ENCODE results near the gene RALB.

Gene RALB

DNA sequence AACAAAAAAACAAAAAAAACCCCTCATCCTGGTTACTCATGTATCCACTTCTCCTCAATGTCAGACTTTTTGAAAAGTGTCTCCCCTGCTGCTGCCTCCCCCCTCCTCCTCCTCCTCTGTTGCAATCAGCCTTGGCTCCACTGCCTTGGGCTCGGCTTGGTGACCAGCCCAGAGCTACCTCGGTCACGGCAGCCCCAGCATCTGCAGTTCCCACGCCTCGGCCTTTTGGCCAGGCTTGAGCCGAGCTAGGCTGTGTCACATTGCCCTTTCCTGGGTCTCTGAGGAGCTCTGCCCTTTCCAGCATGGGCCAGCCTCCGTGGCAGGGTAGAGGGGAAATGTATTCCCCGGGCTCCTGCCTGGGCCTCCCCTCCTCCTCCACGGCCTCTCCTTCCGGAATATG lies 70.6 kb downstream of the RALB start:
- no peaks in the 10 kb centered on the region for H3K36me3 ChIP-seq (ENCODE audit: insufficient read depth, low read length)
- H3K4me1 ChIP-seq (ENCODE audit: control insufficient read depth, insufficient read depth, low read length, unreplicated experiment): no peaks in the 10 kb centered on the region
- H3K79me2 ChIP-seq (ENCODE audit: control insufficient read depth, insufficient read depth, low read length, unreplicated experiment): no peaks in the 10 kb centered on the region
- H3K4me3 ChIP-seq (ENCODE audit: low read depth, low read length): no peak overlapping the region
- peaks cover 4% of the 10 kb centered on the region; the same call in 1 of the 2 replicates for H3K27me3 ChIP-seq (ENCODE audit: insufficient read depth, low read length)
- no peak overlapping the region for H2AFZ ChIP-seq (ENCODE audit: low read length, unreplicated experiment)
- H3K27ac ChIP-seq (ENCODE audit: low read depth, low read length): no peak overlapping the region

DNA sequence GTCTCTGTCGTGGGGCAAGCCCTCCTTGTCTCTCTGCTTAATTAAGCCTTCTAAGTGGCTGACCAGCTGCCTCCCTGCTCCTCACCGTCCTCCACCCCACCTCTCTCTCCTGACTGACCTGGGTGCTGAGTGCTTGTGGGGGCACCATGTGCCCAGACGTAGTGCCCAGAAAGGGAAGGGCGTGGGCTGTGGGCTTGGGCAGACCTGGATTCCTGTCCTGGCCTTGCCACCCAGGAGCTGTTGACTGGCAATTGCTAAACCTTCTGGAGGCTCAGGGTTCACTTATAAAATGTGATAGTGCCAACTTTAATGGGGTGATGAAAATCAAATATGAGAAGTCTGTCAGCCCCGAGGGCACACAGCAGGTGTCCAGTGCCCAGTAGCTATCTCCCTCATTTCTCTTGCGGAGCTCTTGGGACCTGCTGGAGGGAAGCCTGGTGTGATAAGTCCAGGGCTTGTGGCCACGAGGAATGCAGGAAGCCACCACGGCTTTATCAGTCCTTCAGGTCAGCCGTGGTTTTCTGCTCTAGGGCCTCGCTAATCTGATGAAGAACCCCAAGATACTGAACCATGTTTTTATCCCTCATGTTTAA lies 71.3 kb downstream of the RALB start:
- no peak overlapping the region for H2AFZ ChIP-seq (ENCODE audit: low read length, unreplicated experiment)
- H3K27ac ChIP-seq (ENCODE audit: low read depth, low read length): no peak overlapping the region
- no peaks in the 10 kb centered on the region for H3K79me2 ChIP-seq (ENCODE audit: control insufficient read depth, insufficient read depth, low read length, unreplicated experiment)
- no peaks in the 10 kb centered on the region for H3K4me1 ChIP-seq (ENCODE audit: control insufficient read depth, insufficient read depth, low read length, unreplicated experiment)
- no peak overlapping the region for H3K4me3 ChIP-seq (ENCODE audit: low read depth, low read length)
- H3K36me3 ChIP-seq (ENCODE audit: insufficient read depth, low read length): no peaks in the 10 kb centered on the region
- H3K27me3 ChIP-seq (ENCODE audit: insufficient read depth, low read length): peaks cover 10% of the 10 kb centered on the region; the same call in 1 of the 2 replicates

DNA sequence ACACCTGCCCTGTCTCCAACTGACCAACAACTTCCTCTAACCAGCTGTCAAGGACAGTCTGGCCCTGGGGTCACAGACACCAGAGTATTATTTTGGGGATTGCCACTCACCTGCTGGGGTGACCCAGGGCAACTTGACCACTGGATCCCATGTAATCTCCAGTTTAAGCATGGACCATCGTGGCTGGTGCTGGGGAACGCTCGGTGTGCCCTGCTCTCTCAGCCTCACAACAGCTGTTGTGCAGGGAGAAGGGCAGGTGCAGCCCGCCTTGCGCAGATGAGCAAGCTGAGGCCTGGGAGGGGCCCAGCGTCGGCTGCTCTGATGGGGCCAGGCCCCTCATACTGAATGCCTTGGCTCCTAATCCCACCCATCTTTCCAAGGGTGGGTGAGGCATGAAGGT lies 72.3 kb downstream of the RALB start:
- Histone ChIP-seq H3K36me3 (ENCODE audit: insufficient read depth, low read length) (no peaks in the 10 kb centered on the region), H2AFZ (ENCODE audit: low read length, unreplicated experiment) (no peak overlapping the region), H3K27ac (ENCODE audit: low read depth, low read length) (no peak overlapping the region), H3K4me1 (ENCODE audit: control insufficient read depth, insufficient read depth, low read length, unreplicated experiment) (no peaks in the 10 kb centered on the region), H3K79me2 (ENCODE audit: control insufficient read depth, insufficient read depth, low read length, unreplicated experiment) (no peaks in the 10 kb centered on the region), H3K4me3 (ENCODE audit: low read depth, low read length) (no peak overlapping the region), H3K27me3 (ENCODE audit: insufficient read depth, low read length) (peaks cover 18% of the 10 kb centered on the region)

DNA sequence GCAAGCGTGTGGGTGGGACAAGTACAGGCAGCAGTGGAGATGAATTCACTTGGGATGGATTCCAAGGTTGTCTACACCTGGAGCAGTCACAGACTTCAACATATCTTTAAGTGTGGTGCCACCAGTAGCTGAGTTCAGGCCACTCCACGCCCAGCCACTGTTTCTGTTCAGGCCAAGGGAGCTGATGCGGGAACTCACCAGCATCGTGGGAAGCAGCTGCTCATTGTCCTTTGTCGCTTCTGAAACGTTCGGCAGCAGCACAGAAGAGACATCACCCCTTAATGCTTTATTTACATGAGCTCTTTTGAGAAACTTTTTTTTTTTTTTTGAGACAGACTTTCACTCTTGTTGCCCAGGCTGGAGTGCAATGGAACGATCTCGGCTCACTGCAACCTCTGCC lies 73.4 kb downstream of the RALB start:
- H3K27ac ChIP-seq (ENCODE audit: low read depth, low read length): no peak overlapping the region
- no peaks in the 10 kb centered on the region for H3K36me3 ChIP-seq (ENCODE audit: insufficient read depth, low read length)
- H3K79me2 ChIP-seq (ENCODE audit: control insufficient read depth, insufficient read depth, low read length, unreplicated experiment): no peaks in the 10 kb centered on the region
- H3K27me3 ChIP-seq (ENCODE audit: insufficient read depth, low read length): peaks cover 28% of the 10 kb centered on the region
- no peak overlapping the region for H2AFZ ChIP-seq (ENCODE audit: low read length, unreplicated experiment)
- H3K4me1 ChIP-seq (ENCODE audit: control insufficient read depth, insufficient read depth, low read length, unreplicated experiment): no peaks in the 10 kb centered on the region
- H3K4me3 ChIP-seq (ENCODE audit: low read depth, low read length): no peak overlapping the region

DNA sequence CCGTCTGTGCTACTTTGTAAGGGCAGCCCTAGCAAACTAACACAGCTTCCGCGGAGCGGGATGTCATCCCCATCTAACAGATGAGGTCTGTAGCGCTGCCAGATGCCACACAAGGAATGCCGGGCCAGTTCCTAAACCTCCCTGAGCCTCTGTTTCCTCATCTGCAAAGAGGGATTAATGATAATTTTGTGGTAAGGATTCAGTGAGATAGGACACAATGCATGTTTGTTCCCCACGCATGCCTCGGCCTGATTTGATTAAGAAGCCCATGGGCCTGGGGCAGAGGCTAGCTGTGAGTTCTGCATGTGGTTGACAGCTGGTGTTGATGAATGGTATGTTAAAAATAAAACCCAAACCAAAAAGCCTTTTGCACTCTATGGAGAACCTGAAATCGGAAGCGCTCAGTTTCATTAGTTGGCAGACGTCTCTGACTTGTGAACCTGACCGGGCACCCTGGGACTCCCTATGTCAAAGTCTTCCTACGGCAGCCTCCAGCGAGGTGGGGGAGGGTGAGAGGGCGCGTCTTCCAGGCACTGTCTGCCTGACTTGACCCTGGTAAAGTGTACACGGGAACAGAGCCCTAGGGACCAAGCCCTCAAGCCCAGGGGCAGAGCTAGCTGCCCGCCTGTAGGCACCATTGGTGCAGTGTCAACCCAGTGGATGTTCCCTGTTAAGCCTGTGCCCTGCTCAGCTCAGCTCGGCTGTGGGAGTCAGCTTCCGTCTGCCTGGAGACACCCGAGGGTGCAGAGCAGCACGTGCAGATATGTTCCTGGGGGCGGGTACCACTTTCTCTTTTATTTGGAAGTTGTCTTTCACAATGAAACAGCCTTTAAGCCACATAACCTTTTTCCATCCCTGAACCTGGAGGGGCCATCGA lies 78.5 kb downstream of the RALB start:
- Histone ChIP-seq H3K36me3 (ENCODE audit: insufficient read depth, low read length) (no peaks in the 10 kb centered on the region), H3K79me2 (ENCODE audit: control insufficient read depth, insufficient read depth, low read length, unreplicated experiment) (no peaks in the 10 kb centered on the region), H3K27ac (ENCODE audit: low read depth, low read length) (no peak overlapping the region), H3K4me3 (ENCODE audit: low read depth, low read length) (no peak overlapping the region), H2AFZ (ENCODE audit: low read length, unreplicated experiment) (no peak overlapping the region), H3K27me3 (ENCODE audit: insufficient read depth, low read length) (peaks cover 51% of the 10 kb centered on the region), H3K4me1 (ENCODE audit: control insufficient read depth, insufficient read depth, low read length, unreplicated experiment) (no peaks in the 10 kb centered on the region)

DNA sequence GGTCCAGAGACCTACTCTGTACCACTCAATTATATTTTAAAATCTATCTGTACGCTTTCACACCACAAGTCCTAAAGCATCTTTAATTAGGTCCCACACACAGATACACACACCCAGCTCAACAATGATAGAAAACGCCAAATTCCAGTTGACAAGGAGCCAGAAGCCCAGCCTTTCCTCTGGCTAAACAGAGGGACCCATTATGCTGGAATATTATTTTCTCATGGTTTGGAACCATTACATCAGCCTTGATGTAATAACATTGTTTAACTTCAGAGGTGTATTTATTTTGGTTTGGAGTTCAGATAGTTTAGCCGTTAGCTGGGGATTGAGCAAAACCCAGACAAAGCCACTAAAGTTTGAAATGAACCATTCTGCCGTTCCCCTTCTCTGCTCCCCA lies 79.3 kb downstream of the RALB start:
- no peaks in the 10 kb centered on the region for H3K36me3 ChIP-seq (ENCODE audit: insufficient read depth, low read length)
- peaks cover 53% of the 10 kb centered on the region for H3K27me3 ChIP-seq (ENCODE audit: insufficient read depth, low read length)
- H3K4me3 ChIP-seq (ENCODE audit: low read depth, low read length): no peak overlapping the region
- H2AFZ ChIP-seq (ENCODE audit: low read length, unreplicated experiment): no peak overlapping the region
- H3K27ac ChIP-seq (ENCODE audit: low read depth, low read length): no peak overlapping the region
- H3K79me2 ChIP-seq (ENCODE audit: control insufficient read depth, insufficient read depth, low read length, unreplicated experiment): no peaks in the 10 kb centered on the region
- H3K4me1 ChIP-seq (ENCODE audit: control insufficient read depth, insufficient read depth, low read length, unreplicated experiment): no peaks in the 10 kb centered on the region

DNA sequence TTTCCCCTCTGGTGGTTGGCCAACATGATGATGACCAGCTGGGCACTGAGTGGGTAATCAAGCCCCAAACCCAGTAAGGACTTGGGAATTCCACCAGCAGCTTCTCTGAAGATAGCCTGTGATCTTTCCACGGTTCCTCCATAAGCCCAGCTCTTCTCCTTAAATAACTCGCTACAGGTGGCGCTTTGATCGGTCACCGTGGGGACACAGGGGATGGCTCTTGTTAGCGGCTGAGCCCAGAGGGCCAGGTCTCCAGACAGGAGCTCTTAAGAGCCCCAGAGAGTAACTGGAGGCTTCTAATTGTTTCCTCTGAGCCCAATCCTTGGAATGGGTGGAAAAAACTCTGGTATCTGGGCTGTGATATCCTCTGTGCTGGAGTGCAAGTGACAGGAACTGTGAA lies 79.7 kb downstream of the RALB start:
- no peaks in the 10 kb centered on the region for H3K36me3 ChIP-seq (ENCODE audit: insufficient read depth, low read length)
- peaks cover 54% of the 10 kb centered on the region for H3K27me3 ChIP-seq (ENCODE audit: insufficient read depth, low read length)
- no peaks in the 10 kb centered on the region for H3K79me2 ChIP-seq (ENCODE audit: control insufficient read depth, insufficient read depth, low read length, unreplicated experiment)
- H2AFZ ChIP-seq (ENCODE audit: low read length, unreplicated experiment): no peak overlapping the region
- H3K4me1 ChIP-seq (ENCODE audit: control insufficient read depth, insufficient read depth, low read length, unreplicated experiment): no peaks in the 10 kb centered on the region
- no peak overlapping the region for H3K27ac ChIP-seq (ENCODE audit: low read depth, low read length)
- no peak overlapping the region for H3K4me3 ChIP-seq (ENCODE audit: low read depth, low read length)

DNA sequence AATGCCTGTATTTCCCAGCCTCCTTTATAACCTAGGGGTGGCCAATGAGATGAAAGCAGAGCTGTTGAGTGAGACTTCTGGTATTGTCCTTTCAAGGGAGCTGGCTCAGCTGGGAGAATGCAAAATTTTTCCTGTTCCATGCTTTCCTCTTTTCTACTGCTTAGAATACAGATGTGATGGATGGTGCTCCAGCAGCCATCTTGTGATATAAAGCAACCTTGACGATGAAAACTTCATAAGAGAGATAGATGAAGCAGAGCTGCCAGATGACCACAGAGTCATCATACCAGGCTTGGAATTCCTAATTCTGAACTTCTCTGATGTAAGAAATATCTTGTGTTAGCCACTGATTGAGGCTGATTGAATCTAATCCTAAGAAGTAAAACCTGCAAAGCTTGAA lies 81.4 kb downstream of the RALB start:
- Histone ChIP-seq H3K79me2 (ENCODE audit: control insufficient read depth, insufficient read depth, low read length, unreplicated experiment) (no peaks in the 10 kb centered on the region), H3K27ac (ENCODE audit: low read depth, low read length) (no peak overlapping the region), H3K27me3 (ENCODE audit: insufficient read depth, low read length) (peaks cover 44% of the 10 kb centered on the region), H3K36me3 (ENCODE audit: insufficient read depth, low read length) (no peaks in the 10 kb centered on the region), H3K4me3 (ENCODE audit: low read depth, low read length) (no peak overlapping the region), H2AFZ (ENCODE audit: low read length, unreplicated experiment) (no peak overlapping the region), H3K4me1 (ENCODE audit: control insufficient read depth, insufficient read depth, low read length, unreplicated experiment) (no peaks in the 10 kb centered on the region)

DNA sequence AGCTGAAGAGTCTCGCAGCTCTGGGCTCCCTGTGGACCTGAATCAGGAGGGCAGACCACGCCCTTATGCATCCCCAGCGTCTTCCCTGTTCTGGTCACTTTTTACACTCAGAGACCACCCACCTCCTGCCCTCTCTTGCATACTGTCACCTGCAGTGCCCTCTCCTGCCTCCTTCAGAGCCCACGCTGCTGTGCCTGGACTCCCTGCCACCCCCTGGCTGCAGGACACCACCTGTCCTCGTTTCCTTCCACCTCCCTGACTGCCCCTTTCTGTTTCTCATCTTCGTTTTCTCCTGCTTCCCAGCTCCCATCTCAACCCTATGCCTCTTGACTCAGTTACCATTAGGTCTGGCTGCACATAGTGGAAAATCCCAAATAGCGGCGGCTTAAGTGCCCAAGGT lies 84.1 kb downstream of the RALB start:
- H3K79me2 ChIP-seq (ENCODE audit: control insufficient read depth, insufficient read depth, low read length, unreplicated experiment): no peaks in the 10 kb centered on the region
- no peak overlapping the region for H2AFZ ChIP-seq (ENCODE audit: low read length, unreplicated experiment)
- H3K27ac ChIP-seq (ENCODE audit: low read depth, low read length): no peak overlapping the region
- H3K27me3 ChIP-seq (ENCODE audit: insufficient read depth, low read length): peaks cover 28% of the 10 kb centered on the region
- H3K4me1 ChIP-seq (ENCODE audit: control insufficient read depth, insufficient read depth, low read length, unreplicated experiment): no peaks in the 10 kb centered on the region
- no peaks in the 10 kb centered on the region for H3K36me3 ChIP-seq (ENCODE audit: insufficient read depth, low read length)
- no peak overlapping the region for H3K4me3 ChIP-seq (ENCODE audit: low read depth, low read length)

DNA sequence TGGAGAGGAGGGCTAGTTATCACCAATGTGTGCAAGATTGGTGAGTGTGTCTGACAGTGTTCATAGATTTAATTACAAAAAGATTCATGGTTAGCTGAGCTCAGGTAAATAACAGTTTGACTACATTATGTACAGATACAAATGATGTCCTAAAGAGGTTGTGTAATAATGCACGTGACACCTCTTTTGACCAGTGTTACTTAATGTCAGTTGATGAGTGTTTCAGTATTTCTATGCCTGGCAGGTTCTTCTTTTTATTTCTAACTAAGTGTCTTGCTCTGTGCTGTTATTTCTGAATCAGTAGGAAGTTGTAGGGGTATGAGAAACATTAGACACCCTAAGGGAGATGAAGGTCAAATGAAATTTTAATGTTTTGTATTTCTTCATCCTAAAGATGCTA lies 85.4 kb downstream of the RALB start:
- no peak overlapping the region for H2AFZ ChIP-seq (ENCODE audit: low read length, unreplicated experiment)
- H3K79me2 ChIP-seq (ENCODE audit: control insufficient read depth, insufficient read depth, low read length, unreplicated experiment): no peaks in the 10 kb centered on the region
- no peak overlapping the region for H3K4me3 ChIP-seq (ENCODE audit: low read depth, low read length)
- H3K36me3 ChIP-seq (ENCODE audit: insufficient read depth, low read length): no peaks in the 10 kb centered on the region
- H3K27ac ChIP-seq (ENCODE audit: low read depth, low read length): no peak overlapping the region
- H3K4me1 ChIP-seq (ENCODE audit: control insufficient read depth, insufficient read depth, low read length, unreplicated experiment): no peaks in the 10 kb centered on the region
- H3K27me3 ChIP-seq (ENCODE audit: insufficient read depth, low read length): peaks cover 34% of the 10 kb centered on the region

DNA sequence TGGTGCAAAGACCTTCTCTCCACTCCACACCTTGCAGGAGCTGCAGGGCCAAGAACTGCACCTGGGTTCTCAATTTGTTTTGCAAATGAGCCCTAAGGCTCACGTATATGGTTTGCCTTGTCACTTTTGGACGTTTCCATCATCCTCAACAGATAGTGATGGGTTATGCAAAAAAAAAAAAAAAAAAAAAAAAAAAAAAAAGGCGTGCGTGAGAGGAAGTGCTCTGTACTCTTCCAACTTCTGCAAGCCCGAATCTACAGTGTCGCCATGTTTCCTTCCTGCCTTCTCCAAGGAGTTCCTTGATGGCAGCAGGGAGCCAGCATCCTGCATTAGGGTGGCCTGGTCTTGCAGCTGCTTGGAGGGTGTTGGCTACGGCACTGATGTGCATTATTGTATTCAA lies 89.3 kb downstream of the RALB start:
- Histone ChIP-seq H3K4me1 (ENCODE audit: control insufficient read depth, insufficient read depth, low read length, unreplicated experiment) (no peaks in the 10 kb centered on the region), H2AFZ (ENCODE audit: low read length, unreplicated experiment) (no peak overlapping the region), H3K36me3 (ENCODE audit: insufficient read depth, low read length) (no peaks in the 10 kb centered on the region), H3K79me2 (ENCODE audit: control insufficient read depth, insufficient read depth, low read length, unreplicated experiment) (no peaks in the 10 kb centered on the region), H3K4me3 (ENCODE audit: low read depth, low read length) (no peak overlapping the region), H3K27me3 (ENCODE audit: insufficient read depth, low read length) (peaks cover 53% of the 10 kb centered on the region), H3K27ac (ENCODE audit: low read depth, low read length) (no peak overlapping the region)

Data from ACC112 (cell line).